Ishikawa (cell line): Measurements from ENCODE around the gene PCSK2.

Experiments used
- CEBPB ChIP-seq: IDR thresholded peaks from 2 replicates; pipeline ENCODE4 v1.6.1; 2012
- CREB1 ChIP-seq: IDR thresholded peaks from 2 replicates; pipeline ENCODE4 v1.6.1; 2012; ENCODE audit warnings: low read depth
- EGR1 ChIP-seq: IDR thresholded peaks from 2 replicates; pipeline ENCODE4 v1.6.1; 2012
- EP300 ChIP-seq: IDR thresholded peaks from 2 replicates; pipeline ENCODE4 v1.6.1; 2012; ENCODE audit warnings: borderline replicate concordance
- FOXM1 ChIP-seq: IDR thresholded peaks from 2 replicates; pipeline ENCODE4 v1.6.1; 2012; ENCODE audit warnings: low read depth, borderline replicate concordance
- NFIC ChIP-seq: IDR thresholded peaks from 2 replicates; pipeline ENCODE4 v1.6.1; 2012
- RAD21 ChIP-seq: IDR thresholded peaks from 2 replicates; pipeline ENCODE4 v1.6.1; 2012; ENCODE audit warnings: low read depth
- REST ChIP-seq: IDR thresholded peaks from 2 replicates; pipeline ENCODE4 v1.6.1; 2012; ENCODE audit warnings: low read depth, mild to moderate bottlenecking
- TAF1 ChIP-seq: IDR thresholded peaks from 2 replicates; pipeline ENCODE4 v1.6.1; 2012; ENCODE audit warnings: low read depth, mild to moderate bottlenecking
- TCF12 ChIP-seq: IDR thresholded peaks from 2 replicates; pipeline ENCODE4 v1.6.1; 2012; ENCODE audit warnings: low read depth
- TEAD4 ChIP-seq: IDR thresholded peaks from 2 replicates; pipeline ENCODE4 v1.6.1; 2012
- USF1 ChIP-seq: IDR thresholded peaks from 2 replicates; pipeline ENCODE4 v1.6.1; 2012
- YY1 ChIP-seq: IDR thresholded peaks from 2 replicates; pipeline ENCODE4 v1.6.1; 2012; ENCODE audit warnings: low read depth
- ZBTB7A ChIP-seq: IDR thresholded peaks from 2 replicates; pipeline ENCODE4 v1.6.1; 2012; ENCODE audit warnings: low read depth
- TF ChIP-seq, protein P1 (sequence below): IDR thresholded peaks from 2 replicates; pipeline ENCODE4 v1.6.1; 2012

Gene PCSK2

DNA sequence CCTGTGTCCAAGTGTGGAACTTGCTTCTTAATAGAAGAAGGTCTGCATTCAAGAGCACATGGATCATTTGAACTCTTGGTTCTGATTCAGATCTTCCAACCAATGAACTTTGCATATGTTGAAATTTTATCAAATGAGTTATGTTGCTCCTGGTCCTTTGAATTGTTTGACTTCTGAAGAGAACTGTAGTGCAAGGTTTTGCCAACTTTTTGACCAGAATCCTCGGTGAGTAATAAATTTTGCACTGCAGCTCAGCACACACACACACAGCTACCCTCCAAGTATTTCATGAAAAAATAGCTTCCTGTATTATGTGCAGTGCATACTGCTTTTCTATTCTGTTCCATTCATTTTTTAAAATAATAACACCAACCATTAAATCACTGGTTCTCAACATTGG is 236.9 kb downstream of the PCSK2 start:
- TF ChIP-seq REST (no peak), YY1 (no peak), RAD21 (no peak), CEBPB (no peak), EGR1 (no peak), ZBTB7A (no peak), EP300 (no peak), USF1 (no peak), TEAD4 (no peak), CREB1 (no peak), NFIC (no peak), FOXM1 (no peak), TAF1 (no peak), TCF12 (no peak)
- TF ChIP-seq, protein P1, sequence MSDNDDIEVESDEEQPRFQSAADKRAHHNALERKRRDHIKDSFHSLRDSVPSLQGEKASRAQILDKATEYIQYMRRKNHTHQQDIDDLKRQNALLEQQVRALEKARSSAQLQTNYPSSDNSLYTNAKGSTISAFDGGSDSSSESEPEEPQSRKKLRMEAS = no peak

GRCh38 chr20:17465236-17465635 is 238.4 kb downstream of the PCSK2 start:
- TF ChIP-seq EGR1 (no peak), YY1 (no peak), USF1 (no peak), TCF12 (no peak), EP300 (no peak), CEBPB (no peak), TAF1 (no peak), CREB1 (no peak), TEAD4 (no peak), NFIC (no peak)
- TF ChIP-seq, protein P1 = no peak

DNA sequence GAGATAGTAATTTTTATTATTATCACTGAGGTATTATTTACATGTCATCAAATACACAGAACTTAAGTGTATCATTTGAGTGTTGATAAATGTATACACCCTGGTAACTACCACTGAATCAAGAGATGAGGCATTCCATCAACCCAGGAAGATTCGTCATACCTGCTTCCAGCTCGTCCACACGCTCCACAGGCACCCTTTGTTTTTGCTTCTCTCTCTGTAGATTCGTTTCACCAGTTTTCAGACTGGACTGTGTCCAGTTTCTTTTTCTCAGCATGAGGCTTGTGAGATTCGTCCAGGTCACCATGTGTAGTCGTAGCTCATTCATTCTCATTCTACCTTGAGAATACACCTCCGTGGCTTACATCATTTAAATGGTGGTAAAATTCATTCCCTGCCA is 239.8 kb downstream of the PCSK2 start:
- TF ChIP-seq EGR1 (no peak), YY1 (no peak), TCF12 (no peak), CREB1 (no peak), REST (no peak), NFIC (no peak), USF1 (no peak), RAD21 (no peak), CEBPB (no peak), TAF1 (no peak), TEAD4 (no peak), FOXM1 (no peak), ZBTB7A (no peak), EP300 (no peak)
- TF ChIP-seq, protein P1 = no peak

DNA sequence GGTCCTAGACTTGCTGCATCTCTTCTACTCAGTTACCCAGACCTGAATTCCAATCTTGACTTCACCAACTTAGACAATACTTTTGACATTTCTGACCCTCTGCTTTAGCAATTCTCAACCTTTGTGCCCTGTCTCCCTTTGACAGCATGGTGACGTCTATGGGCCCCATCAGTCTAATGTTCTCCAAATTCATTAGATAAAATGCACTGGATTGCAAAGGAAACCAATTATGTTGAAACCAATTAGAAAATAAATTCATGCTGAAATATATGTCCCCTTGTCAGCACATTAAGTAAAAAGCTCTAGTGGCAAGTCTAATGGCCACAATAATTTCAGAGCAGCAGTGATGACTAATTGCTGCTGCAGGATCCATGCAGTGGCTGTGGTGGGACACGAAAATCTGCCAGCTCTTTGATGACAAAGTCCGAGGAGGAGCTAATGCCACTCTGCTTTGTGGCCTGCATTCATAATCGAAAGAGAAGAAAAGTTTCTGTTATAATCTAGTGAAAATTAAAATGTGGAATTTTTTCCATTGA is 240.3 kb downstream of the PCSK2 start:
- TF ChIP-seq NFIC (no peak), RAD21 (no peak), FOXM1 (no peak), ZBTB7A (no peak), EGR1 (no peak), CREB1 (no peak), EP300 (no peak), TCF12 (no peak), TEAD4 (no peak), REST (no peak), YY1 (no peak), USF1 (no peak), CEBPB (no peak)
- TF ChIP-seq, protein P1 = no peak
